ENCODE measurements around the gene MPV17L2.

Gene MPV17L2

GRCh38 chr19:18239303-18239702 is 46.3 kb downstream of the MPV17L2 start:
- DNase-seq (ENCODE audit: low spot score), result no peak

- no peak for DNase-seq (ENCODE audit: low spot score)
Measured at GRCh38 chr19:18245297-18245696, 52.3 kb downstream of the MPV17L2 start.

All from D341Med (cell line).